Panc1 (cell line): ENCODE data around the gene ROBO2. TPM values are rescaled to one million over a fixed set of nuclear protein-coding genes. Genes with fewer than 3 reads are reported as not detected.

Source experiments
- ATAC-seq: fragments of 200-7000 bp; cut with Tn5 transposase; 2 replicates; pipeline ENCODE4 v1.9.1; 2020; ENCODE audit warnings: mild to moderate bottlenecking, moderate library complexity
- BruUV-seq: library from RNA; stranded (reverse); fragments of 400-500 nt; replicated peaks from 2 replicates; lab custom pipeline; 2021; lab: Mats Ljungman, UMichigan
- CTCF ChIA-PET: fragments of 300-600 bp; sonication (Branson Sonifier 250); formaldehyde crosslinking; loops from one replicate; lab custom pipeline; 2022; ENCODE audit warnings: antibody characterized with exemption; lab: Charles Lee
- POLR2A ChIA-PET: fragments of 300-600 bp; sonication (Branson Sonifier 250); formaldehyde crosslinking; loops from one replicate; lab custom pipeline; 2022; ENCODE audit warnings: antibody characterized with exemption; lab: Charles Lee
- DNase-seq: peaks from one replicate; pipeline ENCODE4 v3.0.0-alpha.2; 2010; ENCODE audit warnings: low read depth, low spot score
- H3K27ac ChIP-seq: 2 replicates; pipeline ENCODE4 v1.5.1; 2011; ENCODE audit warnings: mild to moderate bottlenecking, low read length, inconsistent platforms
- H3K27me3 ChIP-seq: fragments of 200-500 bp; sonication (Bioruptor generic); 2 replicates; pipeline ENCODE4 v1.6.0; 2014; ENCODE audit warnings: low read length, inconsistent platforms; ENCODE audit not compliant: control insufficient read depth, insufficient read depth
- H3K36me3 ChIP-seq: fragments of 200-500 bp; sonication (Bioruptor generic); 2 replicates; pipeline ENCODE4 v1.5.1; 2014; ENCODE audit warnings: inconsistent platforms, mild to moderate bottlenecking, low read length, moderate library complexity; ENCODE audit not compliant: control insufficient read depth, insufficient read depth
- H3K4me1 ChIP-seq: 2 replicates; pipeline ENCODE4 v1.5.1; 2011; ENCODE audit warnings: inconsistent platforms, mild to moderate bottlenecking, low read length, moderate library complexity; ENCODE audit not compliant: control insufficient read depth, insufficient read depth
- H3K4me3 ChIP-seq, 2 experiments: 2 replicates each; pipeline ENCODE4 v1.5.1; 2011 to 2012; ENCODE audit warnings: low read depth in 2 of 2, low read length in 2 of 2, mild to moderate bottlenecking in 2 of 2, inconsistent platforms in 1 of 2, moderate library complexity in 1 of 2
- H3K9me3 ChIP-seq: fragments of 200-500 bp; sonication (Bioruptor generic); 2 replicates; pipeline ENCODE4 v1.5.1; 2014; ENCODE audit warnings: low read depth, mild to moderate bottlenecking, inconsistent platforms, low read length, moderate library complexity; ENCODE audit not compliant: control insufficient read depth, insufficient read depth
- POLR2AphosphoS5 ChIP-seq: IDR thresholded peaks from 2 replicates; pipeline ENCODE4 v1.6.1; 2012; ENCODE audit warnings: mild to moderate bottlenecking, low read depth, low read length, moderate library complexity
- SIN3A ChIP-seq: IDR thresholded peaks from 2 replicates; pipeline ENCODE4 v1.6.1; 2012; ENCODE audit warnings: low read depth, mild to moderate bottlenecking, low read length, moderate library complexity, borderline replicate concordance; ENCODE audit not compliant: insufficient read depth
- TCF7L2 ChIP-seq: IDR thresholded peaks from 2 replicates; pipeline ENCODE4 v1.6.1; 2011; ENCODE audit warnings: mild to moderate bottlenecking, low read depth, low read length, inconsistent platforms
- in situ Hi-C: cut with HindIII; loops from 2 replicates; pipeline ENCODE4 v1.10.0; 2016; ENCODE audit warnings: low sequenced_read_pairs, low pct_unique_long_range_greater_than_20kb
- intact Hi-C: fragments of 100-400 bp; cut with micrococcal nuclease; formaldehyde crosslinking; loops from one replicate; pipeline ENCODE4 v1.10.0; 2022; ENCODE audit not compliant: unreplicated experiment
- total RNA-seq: library from RNA; stranded (reverse); gene quantifications from one replicate; pipeline ENCODE4 v1.2.1, GENCODE V29; 2021; ENCODE audit not compliant: unreplicated experiment
- TF ChIP-seq, protein P1 (sequence below), 2 experiments: IDR thresholded peaks; 2 replicates each; pipeline ENCODE4 v1.6.1; 2011 to 2012; ENCODE audit warnings: low read depth in 2 of 2, control low read depth in 1 of 2, low read length in 1 of 2, mild to moderate bottlenecking in 1 of 2, moderate library complexity in 1 of 2; ENCODE audit not compliant: insufficient read depth in 1 of 2
- TF ChIP-seq, protein P2 (sequence below): fragments of 450-650 bp; IDR thresholded peaks from 2 replicates; pipeline ENCODE4 v1.5.1; 2017; ENCODE audit warnings: mild to moderate bottlenecking

Gene ROBO2
- total RNA-seq, 1 experiment from 2014 or later: 1.3 TPM

DNA sequence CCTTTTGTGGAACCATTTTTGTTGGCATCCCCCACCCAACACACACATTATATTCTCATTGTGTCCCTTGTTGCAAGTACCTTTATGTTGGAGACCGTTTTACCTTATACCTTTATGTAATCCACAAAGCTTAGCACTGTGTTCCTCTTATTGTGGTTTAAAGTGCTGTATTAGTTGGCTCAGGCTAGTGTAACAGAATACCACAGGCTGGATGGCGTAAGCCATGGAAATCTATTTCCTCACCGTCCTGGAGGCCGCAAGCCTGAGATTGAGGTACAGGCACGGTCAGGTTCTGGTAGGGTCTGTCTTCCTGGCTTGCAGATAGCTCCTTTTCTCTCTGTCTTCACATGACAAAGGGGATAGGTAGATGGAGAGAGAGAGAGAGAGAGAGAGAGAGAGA, 302.8 kb downstream of the ROBO2 start:
- in situ Hi-C loops: no loop called here
- CTCF ChIA-PET: no interaction called here
- TF ChIP-seq SIN3A (no peak), TCF7L2 (no peak), POLR2AphosphoS5 (no peak)
- TF ChIP-seq, protein P1, sequence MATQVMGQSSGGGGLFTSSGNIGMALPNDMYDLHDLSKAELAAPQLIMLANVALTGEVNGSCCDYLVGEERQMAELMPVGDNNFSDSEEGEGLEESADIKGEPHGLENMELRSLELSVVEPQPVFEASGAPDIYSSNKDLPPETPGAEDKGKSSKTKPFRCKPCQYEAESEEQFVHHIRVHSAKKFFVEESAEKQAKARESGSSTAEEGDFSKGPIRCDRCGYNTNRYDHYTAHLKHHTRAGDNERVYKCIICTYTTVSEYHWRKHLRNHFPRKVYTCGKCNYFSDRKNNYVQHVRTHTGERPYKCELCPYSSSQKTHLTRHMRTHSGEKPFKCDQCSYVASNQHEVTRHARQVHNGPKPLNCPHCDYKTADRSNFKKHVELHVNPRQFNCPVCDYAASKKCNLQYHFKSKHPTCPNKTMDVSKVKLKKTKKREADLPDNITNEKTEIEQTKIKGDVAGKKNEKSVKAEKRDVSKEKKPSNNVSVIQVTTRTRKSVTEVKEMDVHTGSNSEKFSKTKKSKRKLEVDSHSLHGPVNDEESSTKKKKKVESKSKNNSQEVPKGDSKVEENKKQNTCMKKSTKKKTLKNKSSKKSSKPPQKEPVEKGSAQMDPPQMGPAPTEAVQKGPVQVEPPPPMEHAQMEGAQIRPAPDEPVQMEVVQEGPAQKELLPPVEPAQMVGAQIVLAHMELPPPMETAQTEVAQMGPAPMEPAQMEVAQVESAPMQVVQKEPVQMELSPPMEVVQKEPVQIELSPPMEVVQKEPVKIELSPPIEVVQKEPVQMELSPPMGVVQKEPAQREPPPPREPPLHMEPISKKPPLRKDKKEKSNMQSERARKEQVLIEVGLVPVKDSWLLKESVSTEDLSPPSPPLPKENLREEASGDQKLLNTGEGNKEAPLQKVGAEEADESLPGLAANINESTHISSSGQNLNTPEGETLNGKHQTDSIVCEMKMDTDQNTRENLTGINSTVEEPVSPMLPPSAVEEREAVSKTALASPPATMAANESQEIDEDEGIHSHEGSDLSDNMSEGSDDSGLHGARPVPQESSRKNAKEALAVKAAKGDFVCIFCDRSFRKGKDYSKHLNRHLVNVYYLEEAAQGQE (IDR thresholded peaks at IDR 0.05; ENCODE audit: insufficient read depth in 1 of 2, low read depth in 2 of 2, low read length in 1 of 2): no peak
- TF ChIP-seq, protein P2, sequence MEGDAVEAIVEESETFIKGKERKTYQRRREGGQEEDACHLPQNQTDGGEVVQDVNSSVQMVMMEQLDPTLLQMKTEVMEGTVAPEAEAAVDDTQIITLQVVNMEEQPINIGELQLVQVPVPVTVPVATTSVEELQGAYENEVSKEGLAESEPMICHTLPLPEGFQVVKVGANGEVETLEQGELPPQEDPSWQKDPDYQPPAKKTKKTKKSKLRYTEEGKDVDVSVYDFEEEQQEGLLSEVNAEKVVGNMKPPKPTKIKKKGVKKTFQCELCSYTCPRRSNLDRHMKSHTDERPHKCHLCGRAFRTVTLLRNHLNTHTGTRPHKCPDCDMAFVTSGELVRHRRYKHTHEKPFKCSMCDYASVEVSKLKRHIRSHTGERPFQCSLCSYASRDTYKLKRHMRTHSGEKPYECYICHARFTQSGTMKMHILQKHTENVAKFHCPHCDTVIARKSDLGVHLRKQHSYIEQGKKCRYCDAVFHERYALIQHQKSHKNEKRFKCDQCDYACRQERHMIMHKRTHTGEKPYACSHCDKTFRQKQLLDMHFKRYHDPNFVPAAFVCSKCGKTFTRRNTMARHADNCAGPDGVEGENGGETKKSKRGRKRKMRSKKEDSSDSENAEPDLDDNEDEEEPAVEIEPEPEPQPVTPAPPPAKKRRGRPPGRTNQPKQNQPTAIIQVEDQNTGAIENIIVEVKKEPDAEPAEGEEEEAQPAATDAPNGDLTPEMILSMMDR: no peak

DNA sequence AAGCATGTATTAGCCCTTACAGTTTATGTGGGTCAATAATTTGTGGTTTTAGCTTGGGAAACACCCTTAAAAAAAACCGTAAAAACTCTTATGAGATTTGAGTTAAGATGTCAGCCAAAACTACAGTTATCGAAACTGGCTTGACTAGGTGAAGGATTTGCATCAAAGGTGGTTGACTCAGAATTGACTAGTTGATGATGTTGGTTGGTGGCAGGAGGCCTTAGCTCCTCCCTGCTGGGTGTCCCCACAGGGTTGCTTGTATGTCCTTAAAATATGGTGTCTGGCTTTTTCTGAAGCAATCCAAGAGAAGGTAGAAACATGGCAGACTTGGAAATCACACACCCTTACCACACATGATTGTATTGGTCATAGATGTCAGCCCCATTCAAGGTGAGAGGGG, 305.1 kb downstream of the ROBO2 start:
- ChIA-PET POLR2A (no interaction called here), CTCF (no interaction called here)
- H3K9me3 ChIP-seq: no peaks in the 10 kb centered on the region
- no peak overlapping the region for H3K27ac ChIP-seq
- no TSS peak for BruUV-seq
- H3K4me3 ChIP-seq: no peak overlapping the region
- H3K4me1 ChIP-seq: no peaks in the 10 kb centered on the region
- H3K36me3 ChIP-seq: no peaks in the 10 kb centered on the region
- ATAC-seq (no peak), DNase-seq (no peak)
- intact Hi-C loops: no loop called here
- TF ChIP-seq TCF7L2: no peak
- no peak for TF ChIP-seq POLR2AphosphoS5
- TF ChIP-seq, protein P2: no peak
- TF ChIP-seq, protein P1 (IDR thresholded peaks at IDR 0.05; ENCODE audit: insufficient read depth in 1 of 2, low read depth in 2 of 2, low read length in 1 of 2): no peak
- no peak for TF ChIP-seq SIN3A
- in situ Hi-C loops: no loop called here
- no peaks in the 10 kb centered on the region for H3K27me3 ChIP-seq

More for the DNA sequence above, 302.8 kb downstream of the ROBO2 start:
- Histone ChIP-seq H3K4me3 (no peak overlapping the region), H3K27me3 (no peaks in the 10 kb centered on the region), H3K36me3 (no peaks in the 10 kb centered on the region), H3K4me1 (no peaks in the 10 kb centered on the region), H3K9me3 (no peaks in the 10 kb centered on the region), H3K27ac (no peak overlapping the region)
- BruUV-seq: no TSS peak
- intact Hi-C loops: no loop called here
- DNase-seq: no peak
- POLR2A ChIA-PET: no interaction called here
- ATAC-seq: no peak
